Measurements from ENCODE around the gene GSTO2.
"Not testable (repeated sequence)": the region's sequence is repeated elsewhere in the genome, so short reads cannot be mapped to it uniquely, and the experiment has no call there.

The GSTO2 gene

DNA sequence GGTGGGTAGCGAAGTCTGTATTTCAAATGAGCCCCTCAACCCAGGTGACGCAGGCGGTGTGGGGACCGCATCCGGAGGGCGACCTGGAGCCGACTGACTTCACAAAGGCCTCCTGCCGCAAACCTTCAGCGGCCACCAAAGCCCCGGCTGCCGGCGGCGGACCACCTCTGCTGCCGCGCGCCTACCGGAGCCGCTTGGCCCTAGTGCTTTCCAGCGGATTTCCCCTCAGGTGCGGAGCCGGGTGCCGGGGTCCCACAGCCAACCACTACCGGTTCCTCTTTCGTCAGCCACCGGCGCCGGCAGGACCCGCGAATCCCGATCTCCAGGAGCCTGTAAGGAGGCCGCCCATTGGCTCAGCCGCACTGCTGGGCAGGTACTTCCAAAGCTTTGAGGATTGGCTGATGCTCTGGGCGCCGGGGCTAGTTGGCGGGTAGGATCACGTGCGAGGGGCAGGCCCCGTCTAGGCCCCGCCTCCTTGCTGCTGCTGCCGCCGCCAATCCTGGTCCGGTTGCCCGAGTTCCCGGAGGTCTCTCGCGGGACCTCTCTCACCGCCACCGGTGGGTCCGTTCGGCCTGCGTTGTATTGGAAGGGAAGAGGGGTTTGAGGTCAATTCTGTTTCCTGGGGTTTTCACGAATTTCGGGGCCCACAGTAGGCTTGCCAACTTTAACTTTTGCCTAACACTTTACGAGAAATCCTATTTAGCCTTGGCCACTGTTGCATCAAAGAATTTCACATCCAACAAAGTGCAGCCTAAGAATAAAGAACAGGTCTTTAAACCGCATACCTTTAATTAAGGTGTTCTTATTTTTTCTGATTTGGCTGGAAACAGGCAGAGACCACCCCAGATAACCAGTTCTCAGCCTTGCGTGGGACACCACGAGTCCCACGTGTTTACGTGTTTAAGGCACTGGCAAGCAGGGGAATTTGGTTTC, at the start of gene GSTO2:
Gene GSTO2, plus strand, starts transcription at position 472 of the 933 bp plus-strand sequence. CDS start 5,732 bp downstream, outside the sequence.
- peak; percentile 77 for DNase-seq

GRCh38 chr10:104220522-104220921, 48.5 kb upstream of the GSTO2 start:
- DNase-seq: no peak

- no peak for DNase-seq
These were observed 45.7 kb upstream of the GSTO2 start for GRCh38 chr10:104223304-104223703.

- DNase-seq: no peak
These were observed 38.5 kb upstream of the GSTO2 start for GRCh38 chr10:104230490-104230889.

DNA sequence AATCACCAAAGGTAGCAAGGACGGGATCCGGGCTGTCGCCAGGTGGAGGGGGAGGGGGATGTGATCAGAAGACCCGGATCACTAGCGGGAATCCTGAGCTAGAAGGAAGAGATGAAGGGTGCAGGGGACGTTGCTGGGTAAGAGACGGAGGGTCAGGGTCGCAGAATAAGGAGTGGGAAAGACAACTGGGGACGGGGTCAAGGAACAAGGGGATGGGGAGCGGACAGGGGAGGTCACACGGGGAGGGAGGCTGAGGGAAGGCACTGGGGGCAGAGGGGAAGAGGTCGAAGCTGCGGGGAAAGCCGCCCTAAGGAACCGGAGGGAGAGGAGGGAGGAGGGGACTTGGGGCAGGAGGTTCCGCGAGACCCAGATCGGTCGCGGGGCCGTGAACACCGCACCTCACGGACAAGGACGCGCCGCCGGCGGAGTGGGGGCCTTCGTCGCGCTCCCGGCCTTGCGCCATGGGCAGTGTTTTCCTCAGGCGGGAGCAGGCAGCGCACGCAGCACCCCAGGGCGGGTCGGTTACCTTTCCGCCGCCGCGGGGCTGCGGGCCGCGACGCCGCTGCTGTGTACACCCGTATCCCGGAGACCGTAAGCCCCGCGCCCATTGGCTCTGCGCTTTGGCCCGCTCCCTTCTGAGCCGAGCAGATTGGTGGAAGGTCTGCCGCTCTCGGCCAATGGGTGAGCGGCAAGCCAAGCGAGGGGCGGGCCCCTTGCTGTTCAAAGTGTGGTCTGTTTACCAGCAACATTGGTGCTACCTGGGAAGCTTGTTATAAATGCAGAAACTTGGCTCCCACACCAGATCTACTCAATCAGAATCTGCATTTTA, 37.0 kb upstream of the GSTO2 start, which contains the start of gene CFAP43:
Gene CFAP43, minus strand, starts transcription at position 581 of the 829 bp plus-strand sequence. Its CDS starts 118 bp downstream, at position 463.
- peak; percentile 62 for DNase-seq

- no peak for DNase-seq
These were observed 36.3 kb upstream of the GSTO2 start for GRCh38 chr10:104232613-104233102.

- no peak for DNase-seq
These were observed 35.2 kb upstream of the GSTO2 start for GRCh38 chr10:104233817-104234216.

GRCh38 chr10:104234934-104235333, 34.0 kb upstream of the GSTO2 start:
- DNase-seq: no peak

- DNase-seq: no peak
These were observed 33.2 kb upstream of the GSTO2 start for GRCh38 chr10:104235801-104236200.

GRCh38 chr10:104240078-104240477, 28.9 kb upstream of the GSTO2 start:
- DNase-seq: no peak

GRCh38 chr10:104242545-104242944, 26.4 kb upstream of the GSTO2 start:
- DNase-seq: no peak

DNA sequence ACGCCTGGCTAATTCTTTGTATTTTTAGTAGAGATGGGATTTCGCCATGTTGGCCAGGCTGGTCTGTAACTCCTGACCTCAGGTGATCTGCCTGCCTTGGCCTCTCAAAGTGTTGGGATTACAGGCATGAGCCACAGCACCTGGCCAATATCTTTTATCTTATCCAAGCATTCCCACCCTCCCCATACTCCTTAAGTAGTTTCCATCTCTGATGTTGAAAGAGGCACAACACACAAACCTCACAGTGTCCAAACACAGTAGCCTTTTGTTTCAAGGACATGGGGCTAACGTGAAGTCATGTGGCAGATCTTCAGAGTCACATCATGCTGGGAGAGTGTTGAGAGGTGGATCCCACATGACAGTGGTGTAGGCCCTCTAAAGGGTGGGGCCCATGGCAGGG, 26.0 kb upstream of the GSTO2 start:
- DNase-seq: not testable (repeated sequence)

DNA sequence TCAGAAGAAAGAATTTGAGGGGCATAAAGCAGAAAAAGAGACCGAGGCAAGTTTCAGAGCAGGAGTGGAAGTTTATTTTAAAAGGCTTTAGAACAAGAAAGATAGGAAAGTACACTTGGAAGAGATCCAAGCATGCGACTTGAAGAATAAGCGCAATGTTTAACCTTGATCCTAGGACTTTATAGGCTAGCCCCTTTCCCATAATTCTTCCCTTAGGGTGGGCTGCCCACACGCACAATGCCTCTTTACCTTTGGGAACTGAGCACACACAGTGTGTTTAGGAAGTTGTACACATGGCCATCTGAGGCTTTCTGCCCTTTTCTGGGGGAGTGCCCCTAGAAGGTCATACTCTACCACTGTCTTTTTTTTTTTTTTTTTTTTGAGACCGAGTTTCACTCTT, 25.5 kb upstream of the GSTO2 start:
- no peak for DNase-seq

- no peak for DNase-seq
These were observed 23.8 kb upstream of the GSTO2 start for GRCh38 chr10:104245066-104245632.

GRCh38 chr10:104246976-104247375, 22.0 kb upstream of the GSTO2 start:
- DNase-seq: no peak

- DNase-seq: no peak
These were observed 21.4 kb upstream of the GSTO2 start for GRCh38 chr10:104247513-104248146.

GRCh38 chr10:104248931-104249330, 20.1 kb upstream of the GSTO2 start:
- not testable (repeated sequence) for DNase-seq

- DNase-seq: no peak
These were observed 18.6 kb upstream of the GSTO2 start for GRCh38 chr10:104250371-104250770.

DNA sequence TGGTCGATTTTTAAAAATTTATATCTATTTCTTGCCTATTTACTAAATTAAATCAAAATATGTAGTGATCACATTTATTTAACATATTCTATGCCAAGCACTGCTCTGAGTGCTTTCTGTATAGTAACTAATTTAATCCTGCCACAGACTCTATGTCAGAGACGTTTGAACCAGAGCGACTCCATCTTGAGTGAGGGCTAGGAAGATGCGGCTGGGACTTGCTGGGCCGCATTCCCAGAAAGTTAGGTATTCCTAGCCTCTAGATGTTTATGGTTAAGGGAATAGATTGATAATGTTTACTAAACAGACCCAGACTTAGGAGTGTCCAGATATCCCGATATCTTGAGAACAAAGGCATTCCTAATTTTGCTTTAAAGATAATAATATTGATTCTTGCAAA, 17.5 kb upstream of the GSTO2 start:
- no peak for DNase-seq

DNA sequence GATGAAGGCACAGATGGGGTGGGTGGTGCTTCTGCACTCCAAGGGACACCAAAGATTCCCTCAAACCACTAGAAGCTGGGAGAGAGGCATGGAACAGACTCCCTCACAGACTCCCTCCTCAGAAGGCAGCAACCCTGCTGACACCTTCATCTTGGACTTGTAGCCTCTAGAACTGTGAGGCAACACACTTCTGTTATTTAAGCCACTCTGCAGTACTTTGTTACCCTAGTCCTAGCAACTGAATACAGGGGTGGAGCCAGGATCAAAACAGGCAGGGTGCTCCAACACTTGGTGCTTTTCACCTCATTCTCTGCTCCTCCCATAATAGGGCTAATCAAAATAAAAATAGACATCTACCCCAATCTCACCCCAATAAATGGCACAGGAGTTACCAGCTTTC, 16.6 kb upstream of the GSTO2 start:
- DNase-seq: no peak

DNA sequence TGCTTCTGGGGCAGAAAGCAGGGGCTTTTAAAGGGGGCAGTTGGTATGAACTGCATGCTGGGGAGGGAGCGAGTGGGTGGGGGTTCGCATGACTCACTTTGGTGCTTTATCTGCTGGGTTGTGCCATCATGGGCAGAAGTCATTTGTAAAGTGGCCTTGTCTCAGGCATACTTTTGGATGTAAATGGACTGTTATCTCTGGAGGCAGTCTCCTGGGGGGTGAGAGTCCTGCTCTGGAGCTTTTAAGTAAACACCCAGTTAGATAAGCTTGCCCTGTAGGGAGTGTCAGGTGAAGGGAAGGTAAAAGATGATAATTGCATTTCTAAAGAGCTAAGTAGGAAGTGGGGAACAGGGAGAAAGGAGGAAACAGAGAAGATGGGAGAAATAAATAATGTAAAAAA, 15.9 kb upstream of the GSTO2 start:
- no peak for DNase-seq

DNA sequence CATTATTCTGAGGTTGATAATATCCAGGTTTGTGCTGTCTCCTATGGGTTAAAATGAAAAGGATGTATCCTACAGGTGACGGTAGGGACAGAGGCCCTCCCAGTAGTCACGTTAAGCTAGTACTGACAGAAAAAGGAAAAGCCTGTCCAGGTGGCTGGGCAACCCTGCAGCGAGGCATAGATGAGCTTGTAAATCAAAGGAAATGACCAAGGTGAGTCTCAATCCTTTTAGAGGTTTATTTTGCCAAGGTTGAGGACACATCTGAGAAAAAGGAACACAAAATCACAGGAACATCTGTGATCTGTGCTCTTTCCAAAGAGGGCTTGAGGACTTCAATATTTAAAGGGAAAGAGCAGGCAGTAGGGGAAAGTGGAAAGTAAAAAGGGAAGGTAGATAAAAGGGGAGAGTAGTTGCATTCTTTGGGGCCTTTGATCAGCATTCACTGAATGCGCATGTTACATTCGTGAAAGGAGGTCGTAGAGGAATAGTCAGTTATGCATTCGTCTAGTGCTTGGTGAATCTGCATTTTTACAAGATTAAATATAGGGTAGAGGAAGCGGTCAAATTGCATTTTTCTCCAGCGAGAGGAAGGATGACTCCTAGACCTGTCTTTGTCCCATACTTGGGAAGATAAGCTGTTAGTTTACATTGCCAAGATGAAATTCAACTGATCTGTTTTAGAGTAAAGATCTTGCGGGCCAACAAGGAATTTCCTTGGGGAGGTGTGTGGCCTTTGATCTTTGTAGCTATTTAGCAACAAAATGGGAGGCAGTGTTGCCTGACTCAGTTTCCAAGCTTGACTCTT, 15.2 kb upstream of the GSTO2 start:
- DNase-seq: no peak
